ENCODE data around the gene PDZD7.
A peak's percentile ranks its signal among the peaks of the same experiment; 100 is the strongest.
"Not testable (repeated sequence)": the region's sequence is repeated elsewhere in the genome, so short reads cannot be mapped to it uniquely, and the experiment has no call there.

PDZD7 gene

GRCh38 chr10:101040851-101041250 is 9.9 kb upstream of the PDZD7 start:
- DNase-seq (ENCODE audit: low read depth in 2 of 2): no peak

- DNase-seq (ENCODE audit: low read depth in 2 of 2): no peak
Measured at GRCh38 chr10:101040061-101040460, 9.1 kb upstream of the PDZD7 start.

GRCh38 chr10:101038484-101038883 is 7.6 kb upstream of the PDZD7 start:
- DNase-seq (ENCODE audit: low read depth in 2 of 2): no peak

- no peak for DNase-seq (ENCODE audit: low read depth in 2 of 2)
Measured at GRCh38 chr10:101036726-101037125, 5.8 kb upstream of the PDZD7 start.

- DNase-seq (ENCODE audit: low read depth in 2 of 2): no peak
Measured at GRCh38 chr10:101035916-101036702, 5.2 kb upstream of the PDZD7 start.

GRCh38 chr10:101035314-101035713 is 4.4 kb upstream of the PDZD7 start:
- no peak for DNase-seq (ENCODE audit: low read depth in 2 of 2)

- not testable (repeated sequence) for DNase-seq (ENCODE audit: low read depth in 2 of 2)
Measured at GRCh38 chr10:101034404-101034803, 3.5 kb upstream of the PDZD7 start.

- no peak for DNase-seq (ENCODE audit: low read depth in 2 of 2)
Measured at GRCh38 chr10:101033276-101033675, 2.3 kb upstream of the PDZD7 start.

- peak; percentile 23 to 42 for DNase-seq (ENCODE audit: low read depth in 2 of 2)
Measured at GRCh38 chr10:101032637-101033224, 1.8 kb upstream of the PDZD7 start.

GRCh38 chr10:101031796-101032636 is 1.1 kb upstream of the PDZD7 start:
- DNase-seq (ENCODE audit: low read depth in 2 of 2): peak; percentile 47 to 53

GRCh38 chr10:101030496-101031127 is 317 bp downstream of the PDZD7 start:
- no peak for DNase-seq (ENCODE audit: low read depth in 2 of 2)

- no peak for DNase-seq (ENCODE audit: low read depth in 2 of 2)
Measured at GRCh38 chr10:101029520-101030295, 1.2 kb downstream of the PDZD7 start.

GRCh38 chr10:101028446-101029337 is 2.2 kb downstream of the PDZD7 start:
- DNase-seq (ENCODE audit: low read depth in 2 of 2): no peak

- no peak for DNase-seq (ENCODE audit: low read depth in 2 of 2)
Measured at GRCh38 chr10:101027106-101027720, 3.7 kb downstream of the PDZD7 start.

GRCh38 chr10:101022967-101023705 is 7.8 kb downstream of the PDZD7 start:
- DNase-seq (ENCODE audit: low read depth in 2 of 2): no peak

- DNase-seq (ENCODE audit: low read depth in 2 of 2): no peak
Measured at GRCh38 chr10:101021692-101022251, 9.2 kb downstream of the PDZD7 start.

- no peak for DNase-seq (ENCODE audit: low read depth in 2 of 2)
Measured at GRCh38 chr10:101021239-101021638, 9.7 kb downstream of the PDZD7 start.

- DNase-seq (ENCODE audit: low read depth in 2 of 2): no peak
Measured at GRCh38 chr10:101020427-101021075, 10.4 kb downstream of the PDZD7 start.

GRCh38 chr10:101019440-101019703 is 11.6 kb downstream of the PDZD7 start:
- no peak for DNase-seq (ENCODE audit: low read depth in 2 of 2)
